ENCODE data around the gene PPDPF.

- no peak for TF ChIP-seq CTCF (optimal IDR thresholded peaks at IDR 0.05 in 1 of 3, IDR thresholded peaks at IDR 0.05 in 1 of 3, conservative IDR thresholded peaks at IDR 0.05 in 1 of 3; ENCODE audit: extremely low read depth in 1 of 3, insufficient read depth in 2 of 3, low read length in 3 of 3)
- no peak for TF ChIP-seq EZH2 (IDR thresholded peaks at IDR 0.05; ENCODE audit: low read length)
Observed at GRCh38 chr20:63500151-63500901, 20.2 kb upstream of the PPDPF start.
